Kidney (tissue), 14 donors: ENCODE data around the gene TMEM154. TPM values are rescaled to one million over a fixed set of nuclear protein-coding genes. Genes with fewer than 3 reads are reported as not detected.

Source experiments
- DNase-seq, 5 donors: peaks; one replicate each; pipeline ENCODE4 v3.0.0-alpha.2; 2013 to 2020
- FAIRE-seq: peaks from 2 replicates; lab custom pipeline; 2012; peaks lifted over from hg19 to GRCh38; lab: Jason Lieb, UNC
- H3K27ac ChIP-seq, 2 donors: one replicate each; pipeline ENCODE4 v1.7.0; 2013; ENCODE audit warnings: low read depth in 2 of 2, low read length in 2 of 2, inconsistent platforms in 1 of 2
- H3K27me3 ChIP-seq: one replicate; pipeline ENCODE4 v1.7.1; 2013; ENCODE audit warnings: low read length, inconsistent platforms; ENCODE audit not compliant: control insufficient read depth, insufficient read depth
- H3K36me3 ChIP-seq, 3 donors: one replicate each; pipeline versions ENCODE4 v1.7.0 to v1.7.1; 2013; ENCODE audit warnings: low read length in 3 of 3, control low read depth in 1 of 3, inconsistent platforms in 1 of 3; ENCODE audit not compliant: insufficient read depth in 3 of 3, control insufficient read depth in 2 of 3
- H3K4me1 ChIP-seq, 3 donors: one replicate each; pipeline versions ENCODE4 v1.7.0 to v1.7.1; 2013; ENCODE audit warnings: low read length in 3 of 3, inconsistent platforms in 1 of 3, low read depth in 1 of 3; ENCODE audit not compliant: control insufficient read depth in 2 of 3, insufficient read depth in 2 of 3
- H3K4me3 ChIP-seq, 3 donors: one replicate each; pipeline versions ENCODE4 v1.7.0 to v1.8.1; 2013; ENCODE audit warnings: low read length in 3 of 3, control low read depth in 1 of 3, inconsistent platforms in 1 of 3
- H3K9ac ChIP-seq, 3 donors: one replicate each; pipeline versions ENCODE4 v1.7.0 to v1.7.1; 2013; ENCODE audit warnings: low read length in 3 of 3, control low read depth in 1 of 3, inconsistent platforms in 1 of 3
- H3K9me3 ChIP-seq, 3 donors: one replicate each; pipeline versions ENCODE4 v1.7.0 to v1.7.1; 2013; ENCODE audit warnings: low read length in 3 of 3, control low read depth in 1 of 3, inconsistent platforms in 1 of 3; ENCODE audit not compliant: control insufficient read depth in 2 of 3, insufficient read depth in 1 of 3
- CTCF ChIP-seq: IDR thresholded peaks from 3 replicates; pipeline ENCODE4 v1.5.1; 2012; ENCODE audit warnings: mild to moderate bottlenecking, moderate library complexity, borderline replicate concordance; ENCODE audit not compliant: insufficient read depth; ENCODE audit errors: extremely low read depth
- intact Hi-C: fragments of 100-400 bp; cut with DNase I; formaldehyde crosslinking; loops from one replicate; pipeline ENCODE4 v1.11.1; 2022
- polyA plus RNA-seq: library from polyadenylated mRNA; stranded (reverse); fragments of 350-450 nt; fragmentation: Illumina TruSeq; extraction: RNeasy Lipid Tissue Mini Kit (QIAGEN cat#74804); gene quantifications from one replicate; pipeline ENCODE4 v1.2.3, GENCODE V29; 2014; ENCODE audit warnings: low read depth, low replicate concordance; ENCODE audit not compliant: insufficient read depth
- total RNA-seq: library from RNA; stranded (reverse); fragmentation: NEBNext Ultra II Directional; extraction: Animal tissue kit (Norgen Biotek cat#: 25700); gene quantifications from one replicate; pipeline ENCODE4 v1.2.1, GENCODE V29; 2021
- donor health status: control.
- donor health status: control.
- donor health status: control.
- donor health status: control.
- donor health status: control.
- donor health status: DM: yes; HTN: yes; CAD: no.
- donor health status: Normal renal cell carcinoma (clear cell type).

The TMEM154 gene
- total and polyA plus RNA-seq, 2 donors from 2014 or later, result 0.09 to 11.0 TPM

- FAIRE-seq, result no peak
- H3K4me3 ChIP-seq, result no peak overlapping the region
- TF ChIP-seq CTCF, result no peak
- H3K36me3 ChIP-seq, result no peaks in the 10 kb centered on the region
- H3K9ac ChIP-seq, result no peak overlapping the region
- no peak overlapping the region for H3K27ac ChIP-seq
- intact Hi-C loops, result no loop called here
- no peak for DNase-seq
- no peaks in the 10 kb centered on the region for H3K9me3 ChIP-seq
- no peaks in the 10 kb centered on the region for H3K27me3 ChIP-seq
- no peaks in the 10 kb centered on the region for H3K4me1 ChIP-seq
Measured at GRCh38 chr4:152687974-152688599, 8.3 kb upstream of the TMEM154 start.

GRCh38 chr4:152686452-152687013 lies 6.7 kb upstream of the TMEM154 start:
- no peak overlapping the region for H3K4me3 ChIP-seq
- no peak overlapping the region for H3K9ac ChIP-seq
- FAIRE-seq (no peak), DNase-seq (no peak)
- no peaks in the 10 kb centered on the region for H3K9me3 ChIP-seq
- no peak for TF ChIP-seq CTCF
- H3K27ac ChIP-seq, result no peak overlapping the region
- intact Hi-C loops, result no loop called here
- no peaks in the 10 kb centered on the region for H3K27me3 ChIP-seq
- no peaks in the 10 kb centered on the region for H3K36me3 ChIP-seq
- H3K4me1 ChIP-seq, result no peaks in the 10 kb centered on the region

GRCh38 chr4:152684587-152684986 lies 4.8 kb upstream of the TMEM154 start:
- H3K36me3 ChIP-seq, result no peaks in the 10 kb centered on the region
- H3K9ac ChIP-seq, result no peak overlapping the region
- no peak for TF ChIP-seq CTCF
- FAIRE-seq (no peak), DNase-seq (no peak)
- H3K4me3 ChIP-seq, result no peak overlapping the region
- no peak overlapping the region for H3K27ac ChIP-seq
- no peaks in the 10 kb centered on the region for H3K9me3 ChIP-seq
- H3K4me1 ChIP-seq, result peaks cover 0 to 2% (median 0%) of the 10 kb centered on the region in 3 donors
- intact Hi-C loops, result no loop called here
- peaks cover 2% of the 10 kb centered on the region for H3K27me3 ChIP-seq

GRCh38 chr4:152684007-152684406 lies 4.2 kb upstream of the TMEM154 start:
- no peak overlapping the region for H3K9ac ChIP-seq
- peaks cover 2% of the 10 kb centered on the region for H3K27me3 ChIP-seq
- intact Hi-C loops, result no loop called here
- TF ChIP-seq CTCF, result no peak
- H3K4me3 ChIP-seq, result no peak overlapping the region
- no peaks in the 10 kb centered on the region for H3K36me3 ChIP-seq
- H3K9me3 ChIP-seq, result no peaks in the 10 kb centered on the region
- FAIRE-seq, result no peak
- DNase-seq, result no peak
- H3K27ac ChIP-seq, result no peak overlapping the region
- peaks cover 0 to 2% (median 0%) of the 10 kb centered on the region in 3 donors for H3K4me1 ChIP-seq
